Fibroblast of pulmonary artery (primary cell): ENCODE measurements around the gene CLSTN1.

Experiments
- DNase-seq: peaks from one replicate; pipeline ENCODE4 v3.0.0-alpha.2; 2010; ENCODE audit warnings: low read depth
- H3K4me3 ChIP-seq: replicated peaks from 2 replicates; pipeline ENCODE4 v1.5.1; 2011; ENCODE audit warnings: low read depth, mild to moderate bottlenecking, control low read depth, low read length, moderate library complexity
- TF ChIP-seq, protein P1 (sequence below): IDR thresholded peaks from 2 replicates; pipeline ENCODE4 v1.5.1; 2011; ENCODE audit warnings: mild to moderate bottlenecking, control low read depth, low read length, inconsistent platforms; ENCODE audit errors: missing control alignments

The CLSTN1 gene

DNA sequence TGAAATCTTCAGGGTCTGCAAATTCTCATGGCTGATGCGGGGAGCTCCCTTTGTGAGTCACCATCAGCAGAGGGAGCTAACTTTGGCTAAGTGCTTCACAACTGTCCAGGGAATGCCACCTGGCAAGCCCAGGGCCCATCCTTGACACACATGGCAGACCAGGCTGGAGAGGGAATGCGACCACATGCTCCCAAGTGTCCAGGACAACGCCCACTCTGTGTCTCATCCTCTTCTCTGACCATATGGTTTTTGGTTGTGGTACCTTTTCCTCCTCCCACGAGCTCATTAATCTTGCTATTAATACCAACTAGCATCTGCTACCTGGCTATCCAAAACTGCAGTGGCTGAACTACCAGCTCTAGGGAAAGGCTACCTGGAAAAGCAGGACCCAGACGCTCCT is 37.1 kb upstream of the CLSTN1 start:
- H3K4me3 ChIP-seq = no peak overlapping the region
- TF ChIP-seq, protein P1, sequence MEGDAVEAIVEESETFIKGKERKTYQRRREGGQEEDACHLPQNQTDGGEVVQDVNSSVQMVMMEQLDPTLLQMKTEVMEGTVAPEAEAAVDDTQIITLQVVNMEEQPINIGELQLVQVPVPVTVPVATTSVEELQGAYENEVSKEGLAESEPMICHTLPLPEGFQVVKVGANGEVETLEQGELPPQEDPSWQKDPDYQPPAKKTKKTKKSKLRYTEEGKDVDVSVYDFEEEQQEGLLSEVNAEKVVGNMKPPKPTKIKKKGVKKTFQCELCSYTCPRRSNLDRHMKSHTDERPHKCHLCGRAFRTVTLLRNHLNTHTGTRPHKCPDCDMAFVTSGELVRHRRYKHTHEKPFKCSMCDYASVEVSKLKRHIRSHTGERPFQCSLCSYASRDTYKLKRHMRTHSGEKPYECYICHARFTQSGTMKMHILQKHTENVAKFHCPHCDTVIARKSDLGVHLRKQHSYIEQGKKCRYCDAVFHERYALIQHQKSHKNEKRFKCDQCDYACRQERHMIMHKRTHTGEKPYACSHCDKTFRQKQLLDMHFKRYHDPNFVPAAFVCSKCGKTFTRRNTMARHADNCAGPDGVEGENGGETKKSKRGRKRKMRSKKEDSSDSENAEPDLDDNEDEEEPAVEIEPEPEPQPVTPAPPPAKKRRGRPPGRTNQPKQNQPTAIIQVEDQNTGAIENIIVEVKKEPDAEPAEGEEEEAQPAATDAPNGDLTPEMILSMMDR = no peak
- DNase-seq = no peak

DNA sequence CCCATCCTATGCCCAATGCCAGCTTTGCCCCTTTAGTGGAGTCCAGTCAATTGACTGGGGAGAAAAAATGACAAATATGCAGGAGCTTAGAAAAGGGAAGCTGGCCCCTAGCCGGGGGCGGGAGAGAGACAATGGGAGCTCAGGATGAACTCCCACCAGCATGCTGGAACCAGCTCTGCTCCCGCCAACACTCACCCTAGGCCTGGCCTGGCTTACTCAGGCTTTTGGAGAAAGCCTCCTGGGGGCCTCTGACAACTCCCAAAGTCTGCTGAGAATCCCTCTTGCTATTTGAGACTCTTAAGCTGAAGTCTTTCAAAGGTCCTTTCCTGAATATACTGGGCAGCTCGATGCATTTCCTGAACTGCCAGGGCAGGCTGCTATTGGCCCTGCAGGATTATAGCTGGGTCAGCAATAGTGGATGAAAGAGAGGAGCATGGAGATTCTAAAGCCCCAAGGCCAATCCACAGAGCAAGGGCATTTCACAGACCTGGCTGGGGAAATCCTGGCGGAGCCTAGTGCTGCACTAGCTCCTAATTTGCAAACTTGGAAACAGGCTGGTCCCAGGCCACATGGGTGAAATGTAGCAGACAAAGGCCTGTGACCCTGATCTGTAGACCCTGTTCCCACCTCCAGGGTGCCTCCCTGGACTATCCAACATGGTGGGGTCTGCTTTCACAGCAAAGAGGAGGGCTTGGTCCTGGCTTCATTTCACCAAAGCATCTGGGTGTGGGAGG is 35.7 kb upstream of the CLSTN1 start:
- DNase-seq = peak; percentile 63
- TF ChIP-seq, protein P1 = no peak
- no peak overlapping the region for H3K4me3 ChIP-seq

- H3K4me3 ChIP-seq = no peak overlapping the region
- no peak for DNase-seq
- TF ChIP-seq, protein P1 = no peak
Observed at GRCh38 chr1:9858293-9859035, 34.7 kb upstream of the CLSTN1 start.

DNA sequence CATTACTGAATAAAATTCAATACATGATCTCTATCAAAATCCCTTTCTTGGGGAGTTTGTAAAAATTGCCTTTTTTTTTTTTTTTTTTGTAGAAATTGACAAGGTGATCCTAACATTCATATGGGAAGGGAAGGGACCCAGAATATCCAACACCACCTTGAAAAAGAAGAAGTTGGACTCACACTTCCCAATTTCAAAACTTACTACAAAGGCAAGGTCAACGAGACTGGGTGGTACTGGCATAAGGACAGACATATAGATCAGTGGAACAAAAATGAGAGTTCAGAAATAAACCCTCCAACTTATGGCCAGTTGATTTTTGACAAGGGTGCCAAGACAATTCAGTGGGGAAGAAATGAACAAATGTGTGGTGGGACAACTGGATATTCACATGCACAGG is 31.4 kb upstream of the CLSTN1 start:
- no peak for DNase-seq
- TF ChIP-seq, protein P1 = no peak

GRCh38 chr1:9853249-9853595 is 29.5 kb upstream of the CLSTN1 start:
- DNase-seq = no peak
- TF ChIP-seq, protein P1 = no peak
- H3K4me3 ChIP-seq = no peak overlapping the region

More for the DNA sequence above, 31.4 kb upstream of the CLSTN1 start:
- H3K4me3 ChIP-seq = no peak overlapping the region

- no peak overlapping the region for H3K4me3 ChIP-seq
- DNase-seq = peak; percentile 90
- TF ChIP-seq, protein P1 = no peak
Observed at GRCh38 chr1:9852410-9853248, 28.9 kb upstream of the CLSTN1 start.
